Activated T-cell treated with anti-CD3 and anti-CD28 coated beads, Interleukin-2, amount 50 U/mL, for 24 hours (primary cell): Measurements from ENCODE around the gene SLC12A3.

Experiments used
- DNase-seq: peaks from one replicate; pipeline ENCODE4 v3.0.0-alpha.2; 2020
- H3K27ac Mint-ChIP-seq: 2 replicates; pipeline ENCODE4 v1.8.0; 2020; ENCODE audit warnings: mild to moderate bottlenecking, mixed read lengths
- H3K27me3 Mint-ChIP-seq: 2 replicates; pipeline ENCODE4 v1.8.0; 2020; ENCODE audit warnings: mixed read lengths
- H3K36me3 Mint-ChIP-seq: 2 replicates; pipeline ENCODE4 v1.8.0; 2020; ENCODE audit warnings: low read depth, mixed read lengths
- H3K4me1 Mint-ChIP-seq: 2 replicates; pipeline ENCODE4 v1.8.0; 2020; ENCODE audit warnings: low read depth, mixed read lengths
- H3K4me3 Mint-ChIP-seq: 2 replicates; pipeline ENCODE4 v1.8.0; 2020; ENCODE audit warnings: mild to moderate bottlenecking, moderate library complexity, mixed read lengths
- H3K9me3 Mint-ChIP-seq: 2 replicates; pipeline ENCODE4 v1.8.0; 2020; ENCODE audit warnings: mixed read lengths

The SLC12A3 gene

GRCh38 chr16:56864960-56865359 lies at the start of gene SLC12A3:
SLC12A3 (plus strand) TSS chr16:56865207; CDS start chr16:56865236, 29 bp downstream.
- peaks cover 16% of the 10 kb centered on the region for H3K4me1 Mint-ChIP-seq
- H3K9me3 Mint-ChIP-seq, result no peaks in the 10 kb centered on the region
- no peak within 1 kb of the TSS for H3K4me3 Mint-ChIP-seq
- no peak for DNase-seq
- H3K27ac Mint-ChIP-seq, result no peak within 1 kb of the TSS
- no peaks in the 10 kb centered on the region for H3K36me3 Mint-ChIP-seq
- no peaks in the 10 kb centered on the region for H3K27me3 Mint-ChIP-seq

- Mint-ChIP-seq H3K4me1 (peaks cover 4% of the 10 kb centered on the region), H3K9me3 (no peaks in the 10 kb centered on the region), H3K27me3 (no peaks in the 10 kb centered on the region), H3K36me3 (peaks cover 58% of the 10 kb centered on the region), H3K4me3 (no peak overlapping the region), H3K27ac (no peak overlapping the region)
- DNase-seq, result no peak
Measured at GRCh38 chr16:56815721-56816120, 49.3 kb upstream of the SLC12A3 start.

GRCh38 chr16:56817056-56817455 lies 48.0 kb upstream of the SLC12A3 start:
- Mint-ChIP-seq H3K27ac (no peak overlapping the region), H3K4me3 (no peak overlapping the region), H3K27me3 (no peaks in the 10 kb centered on the region), H3K9me3 (no peaks in the 10 kb centered on the region), H3K4me1 (peaks cover 4% of the 10 kb centered on the region), H3K36me3 (peaks cover 66% of the 10 kb centered on the region)
- no peak for DNase-seq

GRCh38 chr16:56817938-56818337 lies 47.1 kb upstream of the SLC12A3 start:
- DNase-seq, result no peak
- Mint-ChIP-seq H3K36me3 (peaks cover 68% of the 10 kb centered on the region), H3K4me3 (no peak overlapping the region), H3K27me3 (no peaks in the 10 kb centered on the region), H3K4me1 (no peaks in the 10 kb centered on the region), H3K27ac (no peak overlapping the region), H3K9me3 (no peaks in the 10 kb centered on the region)

- Mint-ChIP-seq H3K36me3 (peaks cover 88% of the 10 kb centered on the region), H3K27me3 (no peaks in the 10 kb centered on the region), H3K4me3 (no peak overlapping the region), H3K27ac (no peak overlapping the region), H3K4me1 (no peaks in the 10 kb centered on the region), H3K9me3 (no peaks in the 10 kb centered on the region)
- DNase-seq, result no peak
Measured at GRCh38 chr16:56823081-56823733, 41.8 kb upstream of the SLC12A3 start.

GRCh38 chr16:56824331-56824730 lies 40.7 kb upstream of the SLC12A3 start:
- peaks cover 89% of the 10 kb centered on the region for H3K36me3 Mint-ChIP-seq
- no peaks in the 10 kb centered on the region for H3K4me1 Mint-ChIP-seq
- H3K9me3 Mint-ChIP-seq, result no peaks in the 10 kb centered on the region
- H3K27me3 Mint-ChIP-seq, result no peaks in the 10 kb centered on the region
- H3K4me3 Mint-ChIP-seq, result no peak overlapping the region
- no peak for DNase-seq
- H3K27ac Mint-ChIP-seq, result no peak overlapping the region

GRCh38 chr16:56824804-56825203 lies 40.2 kb upstream of the SLC12A3 start:
- H3K4me3 Mint-ChIP-seq, result no peak overlapping the region
- DNase-seq, result no peak
- H3K36me3 Mint-ChIP-seq, result peaks cover 89% of the 10 kb centered on the region
- no peaks in the 10 kb centered on the region for H3K9me3 Mint-ChIP-seq
- H3K27me3 Mint-ChIP-seq, result no peaks in the 10 kb centered on the region
- H3K27ac Mint-ChIP-seq, result no peak overlapping the region
- H3K4me1 Mint-ChIP-seq, result no peaks in the 10 kb centered on the region

GRCh38 chr16:56825826-56826225 lies 39.2 kb upstream of the SLC12A3 start:
- H3K9me3 Mint-ChIP-seq, result no peaks in the 10 kb centered on the region
- no peaks in the 10 kb centered on the region for H3K4me1 Mint-ChIP-seq
- peaks cover 89% of the 10 kb centered on the region for H3K36me3 Mint-ChIP-seq
- H3K27me3 Mint-ChIP-seq, result no peaks in the 10 kb centered on the region
- DNase-seq, result no peak
- no peak overlapping the region for H3K4me3 Mint-ChIP-seq
- H3K27ac Mint-ChIP-seq, result no peak overlapping the region

- Mint-ChIP-seq H3K27me3 (no peaks in the 10 kb centered on the region), H3K9me3 (no peaks in the 10 kb centered on the region), H3K4me1 (peaks cover 5% of the 10 kb centered on the region), H3K36me3 (peaks cover 90% of the 10 kb centered on the region), H3K4me3 (no peak overlapping the region), H3K27ac (no peak overlapping the region)
- DNase-seq, result no peak
Measured at GRCh38 chr16:56828647-56829046, 36.4 kb upstream of the SLC12A3 start.

GRCh38 chr16:56830669-56831068 lies 34.3 kb upstream of the SLC12A3 start:
- H3K27ac Mint-ChIP-seq, result no peak overlapping the region
- H3K9me3 Mint-ChIP-seq, result no peaks in the 10 kb centered on the region
- H3K36me3 Mint-ChIP-seq, result peaks cover 90% of the 10 kb centered on the region
- peaks cover 5% of the 10 kb centered on the region for H3K4me1 Mint-ChIP-seq
- DNase-seq, result no peak
- no peaks in the 10 kb centered on the region for H3K27me3 Mint-ChIP-seq
- H3K4me3 Mint-ChIP-seq, result no peak overlapping the region

- Mint-ChIP-seq H3K36me3 (peaks cover 93% of the 10 kb centered on the region), H3K4me3 (no peak overlapping the region)
Measured at GRCh38 chr16:56832768-56833167, 32.2 kb upstream of the SLC12A3 start.

GRCh38 chr16:56833243-56833970 lies 31.6 kb upstream of the SLC12A3 start:
- peak overlapping the region; percentile 26 for H3K27ac Mint-ChIP-seq
- DNase-seq, result no peak
- peaks cover 98% of the 10 kb centered on the region for H3K36me3 Mint-ChIP-seq
- no peaks in the 10 kb centered on the region for H3K27me3 Mint-ChIP-seq
- H3K4me1 Mint-ChIP-seq, result peaks cover 9% of the 10 kb centered on the region
- H3K9me3 Mint-ChIP-seq, result no peaks in the 10 kb centered on the region
- H3K4me3 Mint-ChIP-seq, result no peak overlapping the region

More at GRCh38 chr16:56832768-56833167, 32.2 kb upstream of the SLC12A3 start:
- H3K27me3 Mint-ChIP-seq, result no peaks in the 10 kb centered on the region
- peak overlapping the region; percentile 53 for H3K27ac Mint-ChIP-seq
- no peak for DNase-seq
- no peaks in the 10 kb centered on the region for H3K9me3 Mint-ChIP-seq
- H3K4me1 Mint-ChIP-seq, result peaks cover 5% of the 10 kb centered on the region

- no peaks in the 10 kb centered on the region for H3K27me3 Mint-ChIP-seq
- H3K4me3 Mint-ChIP-seq, result no peak overlapping the region
- H3K36me3 Mint-ChIP-seq, result peaks cover 98% of the 10 kb centered on the region
- no peaks in the 10 kb centered on the region for H3K9me3 Mint-ChIP-seq
- H3K4me1 Mint-ChIP-seq, result peaks cover 9% of the 10 kb centered on the region
- no peak for DNase-seq
- no peak overlapping the region for H3K27ac Mint-ChIP-seq
Measured at GRCh38 chr16:56835320-56835719, 29.7 kb upstream of the SLC12A3 start.

- H3K36me3 Mint-ChIP-seq, result peaks cover 99% of the 10 kb centered on the region
- H3K27me3 Mint-ChIP-seq, result no peaks in the 10 kb centered on the region
- peaks cover 9% of the 10 kb centered on the region for H3K4me1 Mint-ChIP-seq
- no peak for DNase-seq
- no peaks in the 10 kb centered on the region for H3K9me3 Mint-ChIP-seq
- H3K4me3 Mint-ChIP-seq, result no peak overlapping the region
- no peak overlapping the region for H3K27ac Mint-ChIP-seq
Measured at GRCh38 chr16:56836410-56837230, 28.4 kb upstream of the SLC12A3 start.
